ENCODE results near the gene ZBTB38.

Gene ZBTB38

DNA sequence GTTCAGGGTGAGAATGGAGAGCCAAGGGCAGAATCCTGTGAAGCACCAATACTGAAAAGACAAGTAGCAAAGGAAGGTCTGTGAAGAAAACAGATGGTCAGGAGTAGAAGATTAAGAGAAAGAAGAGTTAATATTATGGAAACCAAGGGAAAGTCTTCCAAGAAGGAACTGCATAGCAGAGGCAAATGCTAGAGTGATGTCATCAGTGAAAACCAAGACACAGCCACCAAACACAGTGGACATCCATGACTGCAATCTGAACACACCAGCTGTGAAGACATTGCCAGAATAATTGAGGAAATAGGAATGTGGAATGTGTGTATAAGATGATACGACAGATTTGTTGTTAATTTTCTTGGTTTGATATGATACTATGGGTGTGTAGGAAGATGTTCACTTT lies 26.8 kb upstream of the ZBTB38 start:
- Histone ChIP-seq H3K4me3 (ENCODE audit: low read length in 2 of 2) (no peak overlapping the region), H3K4me1 (ENCODE audit: control insufficient read depth in 2 of 2, insufficient read depth in 2 of 2, low read length in 2 of 2) (peaks cover 15 to 24% of the 10 kb centered on the region in 2 donors), H3K36me3 (ENCODE audit: control insufficient read depth in 2 of 2, insufficient read depth in 2 of 2, low read length in 2 of 2) (no peaks in the 10 kb centered on the region), H3K9me3 (ENCODE audit: control insufficient read depth in 2 of 2, low read length in 2 of 2) (no peaks in the 10 kb centered on the region), H3K27me3 (ENCODE audit: control insufficient read depth in 2 of 2, insufficient read depth in 2 of 2, low read length in 2 of 2) (no peaks in the 10 kb centered on the region), H3K9ac (ENCODE audit: low read depth in 1 of 2, low read length in 2 of 2) (no peak overlapping the region), H3K27ac (ENCODE audit: low read depth in 2 of 2, low read length in 2 of 2) (no peak overlapping the region)

- no peaks in the 10 kb centered on the region for H3K9me3 ChIP-seq (ENCODE audit: control insufficient read depth in 2 of 2, low read length in 2 of 2)
- H3K27me3 ChIP-seq (ENCODE audit: control insufficient read depth in 2 of 2, insufficient read depth in 2 of 2, low read length in 2 of 2) = no peaks in the 10 kb centered on the region
- no peaks in the 10 kb centered on the region for H3K36me3 ChIP-seq (ENCODE audit: control insufficient read depth in 2 of 2, insufficient read depth in 2 of 2, low read length in 2 of 2)
- peaks cover 13 to 23% of the 10 kb centered on the region in 2 donors for H3K4me1 ChIP-seq (ENCODE audit: control insufficient read depth in 2 of 2, insufficient read depth in 2 of 2, low read length in 2 of 2)
- H3K27ac ChIP-seq (ENCODE audit: low read depth in 2 of 2, low read length in 2 of 2) = no peak overlapping the region
- no peak overlapping the region for H3K4me3 ChIP-seq (ENCODE audit: low read length in 2 of 2)
- no peak overlapping the region for H3K9ac ChIP-seq (ENCODE audit: low read depth in 1 of 2, low read length in 2 of 2)
Observed at GRCh38 chr3:141342386-141342785, 25.9 kb upstream of the ZBTB38 start.

GRCh38 chr3:141343077-141343476 lies 25.2 kb upstream of the ZBTB38 start:
- H3K27me3 ChIP-seq (ENCODE audit: control insufficient read depth in 2 of 2, insufficient read depth in 2 of 2, low read length in 2 of 2) = no peaks in the 10 kb centered on the region
- no peaks in the 10 kb centered on the region for H3K9me3 ChIP-seq (ENCODE audit: control insufficient read depth in 2 of 2, low read length in 2 of 2)
- no peaks in the 10 kb centered on the region for H3K36me3 ChIP-seq (ENCODE audit: control insufficient read depth in 2 of 2, insufficient read depth in 2 of 2, low read length in 2 of 2)
- no peak overlapping the region for H3K9ac ChIP-seq (ENCODE audit: low read depth in 1 of 2, low read length in 2 of 2)
- peaks cover 15 to 24% of the 10 kb centered on the region in 2 donors for H3K4me1 ChIP-seq (ENCODE audit: control insufficient read depth in 2 of 2, insufficient read depth in 2 of 2, low read length in 2 of 2)
- no peak overlapping the region for H3K4me3 ChIP-seq (ENCODE audit: low read length in 2 of 2)
- H3K27ac ChIP-seq (ENCODE audit: low read depth in 2 of 2, low read length in 2 of 2) = no peak overlapping the region

DNA sequence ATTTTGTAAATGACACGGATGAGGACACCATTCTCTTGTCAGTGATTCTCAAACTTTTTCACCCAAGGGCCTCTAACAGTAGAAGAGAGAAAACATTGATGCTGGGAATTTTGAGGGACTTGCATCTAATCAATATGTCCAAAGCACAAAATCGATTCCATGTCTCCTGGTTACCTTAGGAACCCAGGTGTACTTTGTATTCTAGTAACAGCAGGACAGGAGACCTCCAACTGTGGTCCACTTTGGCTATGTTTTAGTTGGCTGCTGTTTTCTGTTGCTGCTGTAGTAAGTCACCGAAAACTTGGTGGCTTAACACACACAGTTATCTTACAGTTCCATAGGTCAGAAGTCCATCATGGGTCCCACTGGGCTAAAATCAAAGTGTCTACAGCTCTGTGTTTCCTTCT lies 24.4 kb upstream of the ZBTB38 start:
- Histone ChIP-seq H3K27ac (ENCODE audit: low read depth in 2 of 2, low read length in 2 of 2) (peak overlapping the region in 1 of 2 donors; percentile 91), H3K4me3 (ENCODE audit: low read length in 2 of 2) (no peak overlapping the region), H3K4me1 (ENCODE audit: control insufficient read depth in 2 of 2, insufficient read depth in 2 of 2, low read length in 2 of 2) (peaks cover 15 to 24% of the 10 kb centered on the region in 2 donors)

DNA sequence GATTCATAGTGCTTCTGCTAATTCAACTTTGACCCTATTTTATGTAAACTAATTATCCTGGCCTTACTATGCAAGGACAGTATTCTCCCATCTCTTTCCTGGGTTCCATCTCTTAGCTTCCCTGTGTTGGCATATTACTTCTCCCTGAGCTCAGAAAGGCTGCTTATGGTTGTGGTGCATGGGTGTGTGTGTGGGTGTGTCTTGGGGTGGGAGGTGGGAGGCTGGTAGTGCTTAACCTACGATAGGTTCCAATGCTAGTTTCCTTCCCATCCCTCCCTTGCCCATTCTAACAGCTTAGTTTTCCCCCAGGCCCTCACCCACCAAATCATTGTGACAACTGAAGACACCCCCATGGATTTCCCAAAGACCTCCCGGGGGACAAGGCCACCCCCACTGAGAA lies 22.8 kb upstream of the ZBTB38 start:
- Histone ChIP-seq H3K27ac (ENCODE audit: low read depth in 2 of 2, low read length in 2 of 2) (peak overlapping the region; percentile 91 to 92), H3K36me3 (ENCODE audit: control insufficient read depth in 2 of 2, insufficient read depth in 2 of 2, low read length in 2 of 2) (no peaks in the 10 kb centered on the region), H3K9me3 (ENCODE audit: control insufficient read depth in 2 of 2, low read length in 2 of 2) (no peaks in the 10 kb centered on the region), H3K4me1 (ENCODE audit: control insufficient read depth in 2 of 2, insufficient read depth in 2 of 2, low read length in 2 of 2) (peaks cover 15 to 24% of the 10 kb centered on the region in 2 donors), H3K9ac (ENCODE audit: low read depth in 1 of 2, low read length in 2 of 2) (peak overlapping the region; percentile 53 to 58), H3K27me3 (ENCODE audit: control insufficient read depth in 2 of 2, insufficient read depth in 2 of 2, low read length in 2 of 2) (no peaks in the 10 kb centered on the region), H3K4me3 (ENCODE audit: low read length in 2 of 2) (peak overlapping the region; percentile 6 to 56)

More for the DNA sequence above, 24.4 kb upstream of the ZBTB38 start:
- no peak overlapping the region for H3K9ac ChIP-seq (ENCODE audit: low read depth in 1 of 2, low read length in 2 of 2)
- H3K9me3 ChIP-seq (ENCODE audit: control insufficient read depth in 2 of 2, low read length in 2 of 2) = no peaks in the 10 kb centered on the region
- no peaks in the 10 kb centered on the region for H3K27me3 ChIP-seq (ENCODE audit: control insufficient read depth in 2 of 2, insufficient read depth in 2 of 2, low read length in 2 of 2)
- no peaks in the 10 kb centered on the region for H3K36me3 ChIP-seq (ENCODE audit: control insufficient read depth in 2 of 2, insufficient read depth in 2 of 2, low read length in 2 of 2)

DNA sequence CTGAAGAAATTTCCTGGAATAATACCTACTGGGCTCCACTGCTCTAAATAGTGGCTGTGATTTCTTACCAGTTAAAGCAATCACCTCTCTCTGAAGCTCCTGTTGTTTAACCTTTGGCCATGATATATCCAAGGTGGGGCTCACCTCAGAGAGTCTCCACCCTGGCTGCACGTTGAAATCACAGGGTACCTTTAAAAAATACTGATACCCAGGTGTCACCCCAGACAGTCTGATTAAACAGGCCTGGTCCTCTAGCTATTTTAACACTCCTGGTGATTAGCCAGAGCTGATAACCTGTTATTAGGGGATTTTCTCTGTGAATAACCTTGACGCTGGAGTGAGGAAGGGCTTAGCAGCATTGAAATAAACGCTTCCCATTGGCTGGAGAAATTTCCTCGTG lies 22.3 kb upstream of the ZBTB38 start:
- Histone ChIP-seq H3K4me3 (ENCODE audit: low read length in 2 of 2) (peak overlapping the region; percentile 45 to 56), H3K27ac (ENCODE audit: low read depth in 2 of 2, low read length in 2 of 2) (peak overlapping the region; percentile 91 to 92), H3K9ac (ENCODE audit: low read depth in 1 of 2, low read length in 2 of 2) (peak overlapping the region; percentile 53 to 58), H3K4me1 (ENCODE audit: control insufficient read depth in 2 of 2, insufficient read depth in 2 of 2, low read length in 2 of 2) (peaks cover 15 to 24% of the 10 kb centered on the region in 2 donors), H3K36me3 (ENCODE audit: control insufficient read depth in 2 of 2, insufficient read depth in 2 of 2, low read length in 2 of 2) (no peaks in the 10 kb centered on the region), H3K27me3 (ENCODE audit: control insufficient read depth in 2 of 2, insufficient read depth in 2 of 2, low read length in 2 of 2) (no peaks in the 10 kb centered on the region), H3K9me3 (ENCODE audit: control insufficient read depth in 2 of 2, low read length in 2 of 2) (no peaks in the 10 kb centered on the region)

DNA sequence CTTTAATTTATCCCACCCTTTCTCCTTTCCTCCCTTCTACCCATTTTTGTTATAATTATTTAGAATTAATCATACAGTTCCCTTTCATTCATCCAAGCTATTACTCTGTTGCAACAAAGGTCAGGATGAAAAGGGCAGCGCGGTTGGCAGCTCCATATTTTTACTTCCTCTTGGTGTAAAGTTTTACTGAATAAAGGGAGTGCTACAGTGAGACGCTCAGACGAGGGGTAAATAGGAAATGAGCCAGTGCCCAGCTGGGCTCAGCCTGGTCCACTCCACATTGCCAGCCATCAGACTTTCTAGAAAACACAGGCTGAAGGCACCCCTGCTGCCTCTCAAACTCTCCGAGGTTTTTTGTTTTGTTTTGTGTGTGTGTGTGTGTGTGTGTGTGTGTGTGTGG lies 21.9 kb upstream of the ZBTB38 start:
- no peaks in the 10 kb centered on the region for H3K36me3 ChIP-seq (ENCODE audit: control insufficient read depth in 2 of 2, insufficient read depth in 2 of 2, low read length in 2 of 2)
- no peaks in the 10 kb centered on the region for H3K27me3 ChIP-seq (ENCODE audit: control insufficient read depth in 2 of 2, insufficient read depth in 2 of 2, low read length in 2 of 2)
- H3K27ac ChIP-seq (ENCODE audit: low read depth in 2 of 2, low read length in 2 of 2) = peak overlapping the region; percentile 91 to 92
- no peaks in the 10 kb centered on the region for H3K9me3 ChIP-seq (ENCODE audit: control insufficient read depth in 2 of 2, low read length in 2 of 2)
- peak overlapping the region in 1 of 2 donors; percentile 45 for H3K4me3 ChIP-seq (ENCODE audit: low read length in 2 of 2)
- H3K9ac ChIP-seq (ENCODE audit: low read depth in 1 of 2, low read length in 2 of 2) = peak overlapping the region; percentile 53 to 58
- peaks cover 15 to 24% of the 10 kb centered on the region in 2 donors for H3K4me1 ChIP-seq (ENCODE audit: control insufficient read depth in 2 of 2, insufficient read depth in 2 of 2, low read length in 2 of 2)

DNA sequence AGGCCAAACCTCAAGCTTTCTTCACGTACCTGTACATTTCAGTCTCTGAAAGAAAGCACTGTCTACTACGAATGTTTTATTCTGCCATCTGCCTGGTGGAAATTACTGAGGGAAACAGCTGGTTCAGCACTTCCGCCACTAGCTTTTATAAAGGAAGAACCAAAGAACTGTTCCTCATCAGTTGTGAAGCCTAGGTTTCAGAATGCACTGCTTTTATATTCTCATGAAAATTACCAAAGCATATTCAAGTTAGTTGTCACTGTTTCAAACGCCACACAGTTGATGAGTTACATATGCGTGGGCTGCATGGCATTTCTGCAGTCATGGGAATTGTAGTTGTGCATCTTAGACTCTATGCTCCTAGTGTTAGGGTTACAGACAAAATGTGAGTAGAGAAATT lies 21.5 kb upstream of the ZBTB38 start:
- H3K27me3 ChIP-seq (ENCODE audit: control insufficient read depth in 2 of 2, insufficient read depth in 2 of 2, low read length in 2 of 2) = no peaks in the 10 kb centered on the region
- H3K27ac ChIP-seq (ENCODE audit: low read depth in 2 of 2, low read length in 2 of 2) = peak overlapping the region; percentile 91 to 92
- no peaks in the 10 kb centered on the region for H3K9me3 ChIP-seq (ENCODE audit: control insufficient read depth in 2 of 2, low read length in 2 of 2)
- H3K9ac ChIP-seq (ENCODE audit: low read depth in 1 of 2, low read length in 2 of 2) = peak overlapping the region; percentile 38 to 58
- H3K4me1 ChIP-seq (ENCODE audit: control insufficient read depth in 2 of 2, insufficient read depth in 2 of 2, low read length in 2 of 2) = peaks cover 15 to 24% of the 10 kb centered on the region in 2 donors
- H3K36me3 ChIP-seq (ENCODE audit: control insufficient read depth in 2 of 2, insufficient read depth in 2 of 2, low read length in 2 of 2) = no peaks in the 10 kb centered on the region
- peak overlapping the region in 1 of 2 donors; percentile 26 for H3K4me3 ChIP-seq (ENCODE audit: low read length in 2 of 2)

DNA sequence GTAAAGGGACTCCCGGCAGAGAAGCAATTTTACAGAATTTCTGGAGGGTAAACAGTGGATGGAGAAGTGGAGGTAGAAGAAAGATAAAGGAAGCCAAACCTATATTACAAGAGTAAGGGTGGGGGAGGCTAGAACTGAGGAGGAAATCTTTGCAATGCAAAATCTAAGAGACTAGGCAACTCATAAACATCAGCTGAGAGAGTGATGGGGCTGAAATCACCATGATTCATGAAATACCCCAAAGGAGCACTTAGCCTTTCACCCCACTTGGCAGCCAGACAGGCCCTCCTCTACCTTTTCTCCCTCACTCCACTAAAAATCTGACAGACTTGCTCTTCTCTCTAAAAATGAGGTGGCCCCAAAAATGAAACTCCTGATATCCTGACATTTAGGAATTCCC lies 19.5 kb upstream of the ZBTB38 start:
- H3K27ac ChIP-seq (ENCODE audit: low read depth in 2 of 2, low read length in 2 of 2) = no peak overlapping the region
- no peaks in the 10 kb centered on the region for H3K27me3 ChIP-seq (ENCODE audit: control insufficient read depth in 2 of 2, insufficient read depth in 2 of 2, low read length in 2 of 2)
- no peak overlapping the region for H3K9ac ChIP-seq (ENCODE audit: low read depth in 1 of 2, low read length in 2 of 2)

GRCh38 chr3:141349711-141350110 lies 18.6 kb upstream of the ZBTB38 start:
- Histone ChIP-seq H3K9ac (ENCODE audit: low read depth in 1 of 2, low read length in 2 of 2) (no peak overlapping the region), H3K27ac (ENCODE audit: low read depth in 2 of 2, low read length in 2 of 2) (no peak overlapping the region), H3K4me3 (ENCODE audit: low read length in 2 of 2) (no peak overlapping the region), H3K36me3 (ENCODE audit: control insufficient read depth in 2 of 2, insufficient read depth in 2 of 2, low read length in 2 of 2) (no peaks in the 10 kb centered on the region), H3K4me1 (ENCODE audit: control insufficient read depth in 2 of 2, insufficient read depth in 2 of 2, low read length in 2 of 2) (peaks cover 15 to 24% of the 10 kb centered on the region in 2 donors), H3K27me3 (ENCODE audit: control insufficient read depth in 2 of 2, insufficient read depth in 2 of 2, low read length in 2 of 2) (no peaks in the 10 kb centered on the region), H3K9me3 (ENCODE audit: control insufficient read depth in 2 of 2, low read length in 2 of 2) (no peaks in the 10 kb centered on the region)

More for the DNA sequence above, 19.5 kb upstream of the ZBTB38 start:
- no peak overlapping the region for H3K4me3 ChIP-seq (ENCODE audit: low read length in 2 of 2)
- peaks cover 15 to 24% of the 10 kb centered on the region in 2 donors for H3K4me1 ChIP-seq (ENCODE audit: control insufficient read depth in 2 of 2, insufficient read depth in 2 of 2, low read length in 2 of 2)
- no peaks in the 10 kb centered on the region for H3K36me3 ChIP-seq (ENCODE audit: control insufficient read depth in 2 of 2, insufficient read depth in 2 of 2, low read length in 2 of 2)
- no peaks in the 10 kb centered on the region for H3K9me3 ChIP-seq (ENCODE audit: control insufficient read depth in 2 of 2, low read length in 2 of 2)

DNA sequence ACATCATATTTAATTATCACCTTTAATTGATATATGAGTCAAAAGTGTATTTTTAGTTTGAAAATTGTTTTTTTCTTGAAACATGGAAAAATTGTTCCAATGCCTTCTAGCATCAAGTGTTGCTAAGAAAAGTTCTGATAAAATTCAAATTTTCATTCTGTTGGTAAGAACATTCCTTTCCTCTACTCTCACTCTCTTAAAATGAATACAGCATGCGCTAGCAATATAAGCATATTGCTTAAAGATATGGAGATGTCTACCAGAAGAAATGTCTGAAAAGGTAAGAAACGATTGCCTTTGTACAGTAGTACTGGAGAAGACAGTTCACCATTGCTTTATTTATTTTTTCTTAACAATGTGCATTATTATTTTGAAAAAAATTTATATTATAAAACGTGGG lies 17.6 kb upstream of the ZBTB38 start:
- H3K9ac ChIP-seq (ENCODE audit: low read depth in 1 of 2, low read length in 2 of 2) = no peak overlapping the region
- peaks cover 7 to 16% of the 10 kb centered on the region in 2 donors for H3K4me1 ChIP-seq (ENCODE audit: control insufficient read depth in 2 of 2, insufficient read depth in 2 of 2, low read length in 2 of 2)
- no peak overlapping the region for H3K27ac ChIP-seq (ENCODE audit: low read depth in 2 of 2, low read length in 2 of 2)
- H3K4me3 ChIP-seq (ENCODE audit: low read length in 2 of 2) = no peak overlapping the region
- no peaks in the 10 kb centered on the region for H3K36me3 ChIP-seq (ENCODE audit: control insufficient read depth in 2 of 2, insufficient read depth in 2 of 2, low read length in 2 of 2)
- H3K27me3 ChIP-seq (ENCODE audit: control insufficient read depth in 2 of 2, insufficient read depth in 2 of 2, low read length in 2 of 2) = no peaks in the 10 kb centered on the region
- no peaks in the 10 kb centered on the region for H3K9me3 ChIP-seq (ENCODE audit: control insufficient read depth in 2 of 2, low read length in 2 of 2)
